Measurements from ENCODE around the gene IL1B.

IL1B gene

DNA sequence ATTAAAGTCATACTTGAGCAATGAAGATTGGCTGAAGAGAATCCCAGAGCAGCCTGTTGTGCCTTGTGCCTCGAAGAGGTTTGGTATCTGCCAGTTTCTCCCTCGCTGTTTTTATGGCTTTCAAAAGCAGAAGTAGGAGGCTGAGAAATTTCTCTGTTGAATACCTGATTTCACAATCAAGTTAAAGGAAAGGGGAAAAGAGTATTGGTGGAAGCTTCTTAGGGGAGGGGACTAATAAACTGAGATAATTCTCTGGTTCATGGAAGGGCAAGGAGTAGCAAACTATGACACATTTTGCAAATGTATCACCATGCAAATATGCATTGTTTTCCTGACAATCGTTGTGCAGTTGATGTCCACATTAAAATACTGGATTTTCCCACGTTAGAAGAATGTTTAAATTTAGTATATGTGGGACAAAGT lies at the start of gene IL1B:
Gene IL1B, minus strand, starts transcription at position 85 of the 423 bp plus-strand sequence. CDS start 550 bp downstream, outside the sequence.
- Histone ChIP-seq H2AFZ (ENCODE audit: low read depth) (no peak within 1 kb of the TSS), H3K27ac (no peak within 1 kb of the TSS), H3K27me3 (ENCODE audit: insufficient read depth, low read depth) (no peaks in the 10 kb centered on the region), H3K79me2 (ENCODE audit: insufficient read depth, low read depth) (no peaks in the 10 kb centered on the region), H4K20me1 (ENCODE audit: insufficient read depth) (no peaks in the 10 kb centered on the region), H3K9ac (no peak within 1 kb of the TSS), H3K4me2 (no peak within 1 kb of the TSS), H3K4me1 (ENCODE audit: low read depth, poor library complexity, severe bottlenecking) (no peaks in the 10 kb centered on the region), H3K4me3 (IDR thresholded peaks at IDR 0.05; ENCODE audit: insufficient read depth, low read depth, low read length) (no peak within 1 kb of the TSS), H3K36me3 (ENCODE audit: insufficient read depth) (no peaks in the 10 kb centered on the region)
- TF ChIP-seq CTCF (conservative IDR thresholded peaks at IDR 0.05; ENCODE audit: low read depth, low read length), result no peak

- Histone ChIP-seq H3K4me1 (ENCODE audit: low read depth, poor library complexity, severe bottlenecking) (peaks cover 8% of the 10 kb centered on the region), H4K20me1 (ENCODE audit: insufficient read depth) (no peaks in the 10 kb centered on the region), H3K27ac (no peak overlapping the region), H3K4me2 (no peak overlapping the region), H3K4me3 (IDR thresholded peaks at IDR 0.05; ENCODE audit: insufficient read depth, low read depth, low read length) (no peak overlapping the region), H2AFZ (ENCODE audit: low read depth) (no peak overlapping the region), H3K9ac (no peak overlapping the region), H3K79me2 (ENCODE audit: insufficient read depth, low read depth) (no peaks in the 10 kb centered on the region), H3K27me3 (ENCODE audit: insufficient read depth, low read depth) (no peaks in the 10 kb centered on the region), H3K36me3 (ENCODE audit: insufficient read depth) (no peaks in the 10 kb centered on the region)
- no peak for TF ChIP-seq CTCF (conservative IDR thresholded peaks at IDR 0.05; ENCODE audit: low read depth, low read length)
Observed at GRCh38 chr2:112886291-112886690, 49.7 kb upstream of the IL1B start.

DNA sequence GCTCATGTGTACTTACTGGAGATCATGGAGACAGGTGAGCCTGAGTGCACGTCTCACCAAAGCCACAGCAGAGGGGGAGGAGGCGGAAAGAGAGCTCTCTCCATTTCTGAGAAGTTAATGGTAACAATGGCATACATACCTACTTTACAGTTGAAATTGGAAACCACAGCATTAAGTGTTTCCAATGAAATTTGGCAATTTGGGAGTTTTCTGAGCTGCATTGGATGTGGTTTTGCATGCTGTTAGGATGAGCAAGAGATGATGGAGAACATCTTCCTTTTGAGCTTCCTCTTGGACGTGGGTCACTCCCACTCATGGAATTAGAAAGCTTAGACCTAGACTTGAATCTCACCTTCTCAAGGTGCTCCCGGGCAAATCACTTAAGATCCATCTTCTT lies 48.9 kb upstream of the IL1B start:
- H3K27me3 ChIP-seq (ENCODE audit: insufficient read depth, low read depth), result no peaks in the 10 kb centered on the region
- no peak overlapping the region for H3K4me3 ChIP-seq (IDR thresholded peaks at IDR 0.05; ENCODE audit: insufficient read depth, low read depth, low read length)
- H4K20me1 ChIP-seq (ENCODE audit: insufficient read depth), result no peaks in the 10 kb centered on the region
- H3K79me2 ChIP-seq (ENCODE audit: insufficient read depth, low read depth), result no peaks in the 10 kb centered on the region
- peaks cover 8% of the 10 kb centered on the region for H3K4me1 ChIP-seq (ENCODE audit: low read depth, poor library complexity, severe bottlenecking)
- peak overlapping the region; percentile 9; the same call in 1 of the 2 replicates for H2AFZ ChIP-seq (ENCODE audit: low read depth)
- H3K9ac ChIP-seq, result no peak overlapping the region
- no peak for TF ChIP-seq CTCF (conservative IDR thresholded peaks at IDR 0.05; ENCODE audit: low read depth, low read length)
- no peak overlapping the region for H3K4me2 ChIP-seq
- no peaks in the 10 kb centered on the region for H3K36me3 ChIP-seq (ENCODE audit: insufficient read depth)
- H3K27ac ChIP-seq, result no peak overlapping the region

- H3K4me3 ChIP-seq (IDR thresholded peaks at IDR 0.05; ENCODE audit: insufficient read depth, low read depth, low read length), result no peak overlapping the region
- no peak overlapping the region for H3K4me2 ChIP-seq
- H3K79me2 ChIP-seq (ENCODE audit: insufficient read depth, low read depth), result no peaks in the 10 kb centered on the region
- no peak overlapping the region for H3K9ac ChIP-seq
- peak; percentile 82 for TF ChIP-seq CTCF (conservative IDR thresholded peaks at IDR 0.05; ENCODE audit: low read depth, low read length)
- H2AFZ ChIP-seq (ENCODE audit: low read depth), result peak overlapping the region; percentile 9; the same call in 1 of the 2 replicates
- peaks cover 8% of the 10 kb centered on the region for H3K4me1 ChIP-seq (ENCODE audit: low read depth, poor library complexity, severe bottlenecking)
- H3K36me3 ChIP-seq (ENCODE audit: insufficient read depth), result no peaks in the 10 kb centered on the region
- H3K27me3 ChIP-seq (ENCODE audit: insufficient read depth, low read depth), result no peaks in the 10 kb centered on the region
- no peak overlapping the region for H3K27ac ChIP-seq
- H4K20me1 ChIP-seq (ENCODE audit: insufficient read depth), result no peaks in the 10 kb centered on the region
Observed at GRCh38 chr2:112884869-112885505, 48.4 kb upstream of the IL1B start.
